Upper lobe of right lung (tissue), 1 donor: Measurements from ENCODE around the gene CEPT1. TPM values are rescaled to one million over a fixed set of nuclear protein-coding genes. Genes with fewer than 3 reads are reported as not detected.

Source experiments
- ATAC-seq: fragments of 200-7000 bp; cut with Tn5 transposase; one replicate; pipeline ENCODE4 v1.9.1; 2020; ENCODE audit warnings: mild to moderate bottlenecking, moderate library complexity
- DNase-seq: peaks from one replicate; pipeline ENCODE4 v3.0.0-alpha.2; 2020
- H3K27ac ChIP-seq: fragments of 200-600 bp; one replicate; pipeline ENCODE4 v1.8.0; 2022
- H3K27me3 ChIP-seq: fragments of 200-600 bp; one replicate; pipeline ENCODE4 v1.8.0; 2022; ENCODE audit warnings: mild to moderate bottlenecking
- H3K36me3 ChIP-seq: fragments of 200-600 bp; one replicate; pipeline ENCODE4 v1.8.0; 2022
- H3K4me1 ChIP-seq: fragments of 200-600 bp; one replicate; pipeline ENCODE4 v1.8.0; 2022
- H3K4me3 ChIP-seq: fragments of 200-600 bp; one replicate; pipeline ENCODE4 v1.8.0; 2022; ENCODE audit warnings: mild to moderate bottlenecking
- H3K9me3 ChIP-seq: fragments of 200-600 bp; one replicate; pipeline ENCODE4 v1.8.0; 2022
- intact Hi-C: fragments of 100-400 bp; cut with DNase I; formaldehyde crosslinking; loops from one replicate; pipeline ENCODE4 v1.11.0; 2022
- total RNA-seq: library from RNA; stranded (reverse); fragmentation: NEBNext Ultra II Directional; extraction: Animal tissue kit (Norgen Biotek cat#: 25700); gene quantifications from one replicate; pipeline ENCODE4 v1.2.1, GENCODE V29; 2021
- TF ChIP-seq, protein P1 (sequence below): fragments of 200-600 bp; IDR thresholded peaks from one replicate; pipeline ENCODE4 v1.8.0; 2022; ENCODE audit warnings: antibody characterized with exemption
- donor health status: DM: no; HTN: yes; CAD: no; lungs with severe emphysema.

The CEPT1 gene
- total RNA-seq, 1 donor from 2014 or later = 57.6 TPM

DNA sequence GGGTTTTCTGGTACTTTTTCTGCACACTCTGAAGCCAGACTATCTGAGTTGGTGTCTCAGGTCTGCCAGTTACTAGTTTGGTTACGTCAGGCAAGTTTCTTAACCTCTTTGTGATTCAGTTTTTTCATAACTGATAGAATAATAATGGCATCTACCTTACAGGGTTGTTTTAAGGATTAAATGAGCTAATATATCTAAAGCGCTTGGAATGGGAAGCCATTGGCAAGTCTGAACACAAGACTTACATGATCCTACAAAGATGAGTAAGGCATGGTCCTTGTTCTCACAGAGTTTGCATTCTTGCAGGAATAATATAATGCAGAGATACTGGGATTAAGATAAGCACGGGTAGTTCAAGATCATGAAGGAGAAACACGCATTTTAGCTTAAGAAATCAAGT is 69.6 kb downstream of the CEPT1 start:
- TF ChIP-seq, protein P1, sequence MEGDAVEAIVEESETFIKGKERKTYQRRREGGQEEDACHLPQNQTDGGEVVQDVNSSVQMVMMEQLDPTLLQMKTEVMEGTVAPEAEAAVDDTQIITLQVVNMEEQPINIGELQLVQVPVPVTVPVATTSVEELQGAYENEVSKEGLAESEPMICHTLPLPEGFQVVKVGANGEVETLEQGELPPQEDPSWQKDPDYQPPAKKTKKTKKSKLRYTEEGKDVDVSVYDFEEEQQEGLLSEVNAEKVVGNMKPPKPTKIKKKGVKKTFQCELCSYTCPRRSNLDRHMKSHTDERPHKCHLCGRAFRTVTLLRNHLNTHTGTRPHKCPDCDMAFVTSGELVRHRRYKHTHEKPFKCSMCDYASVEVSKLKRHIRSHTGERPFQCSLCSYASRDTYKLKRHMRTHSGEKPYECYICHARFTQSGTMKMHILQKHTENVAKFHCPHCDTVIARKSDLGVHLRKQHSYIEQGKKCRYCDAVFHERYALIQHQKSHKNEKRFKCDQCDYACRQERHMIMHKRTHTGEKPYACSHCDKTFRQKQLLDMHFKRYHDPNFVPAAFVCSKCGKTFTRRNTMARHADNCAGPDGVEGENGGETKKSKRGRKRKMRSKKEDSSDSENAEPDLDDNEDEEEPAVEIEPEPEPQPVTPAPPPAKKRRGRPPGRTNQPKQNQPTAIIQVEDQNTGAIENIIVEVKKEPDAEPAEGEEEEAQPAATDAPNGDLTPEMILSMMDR = no peak
- DNase-seq (no peak), ATAC-seq (no peak)
- intact Hi-C loops = no loop called here
- H3K4me1 ChIP-seq = peaks cover 16% of the 10 kb centered on the region
- no peaks in the 10 kb centered on the region for H3K36me3 ChIP-seq
- H3K9me3 ChIP-seq = no peaks in the 10 kb centered on the region
- no peaks in the 10 kb centered on the region for H3K27me3 ChIP-seq
- no peak overlapping the region for H3K4me3 ChIP-seq
- no peak overlapping the region for H3K27ac ChIP-seq

DNA sequence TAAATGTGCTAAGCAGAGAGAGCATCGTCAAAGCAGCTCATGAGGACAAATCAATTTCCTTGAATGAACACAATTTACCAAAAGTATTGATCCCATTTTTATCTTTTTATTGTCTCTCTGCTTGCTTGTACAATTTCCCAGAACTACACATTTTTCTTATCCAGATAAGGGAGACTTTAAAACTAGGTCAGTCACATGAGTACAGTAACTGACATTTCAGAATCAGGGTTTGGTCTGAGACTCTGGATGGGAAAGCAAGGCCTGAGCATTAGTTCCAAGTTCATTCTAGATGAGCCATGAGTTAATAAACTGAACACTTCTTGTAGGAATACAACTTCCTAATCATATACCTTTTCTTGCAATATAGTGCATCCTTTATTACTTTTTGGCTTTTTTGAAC is 71.9 kb downstream of the CEPT1 start:
- Histone ChIP-seq H3K9me3 (no peaks in the 10 kb centered on the region), H3K4me3 (no peak overlapping the region), H3K27ac (no peak overlapping the region), H3K4me1 (peaks cover 19% of the 10 kb centered on the region), H3K36me3 (no peaks in the 10 kb centered on the region), H3K27me3 (no peaks in the 10 kb centered on the region)
- ATAC-seq = no peak
- TF ChIP-seq, protein P1 = no peak
- no peak for DNase-seq
- intact Hi-C loops = no loop called here

DNA sequence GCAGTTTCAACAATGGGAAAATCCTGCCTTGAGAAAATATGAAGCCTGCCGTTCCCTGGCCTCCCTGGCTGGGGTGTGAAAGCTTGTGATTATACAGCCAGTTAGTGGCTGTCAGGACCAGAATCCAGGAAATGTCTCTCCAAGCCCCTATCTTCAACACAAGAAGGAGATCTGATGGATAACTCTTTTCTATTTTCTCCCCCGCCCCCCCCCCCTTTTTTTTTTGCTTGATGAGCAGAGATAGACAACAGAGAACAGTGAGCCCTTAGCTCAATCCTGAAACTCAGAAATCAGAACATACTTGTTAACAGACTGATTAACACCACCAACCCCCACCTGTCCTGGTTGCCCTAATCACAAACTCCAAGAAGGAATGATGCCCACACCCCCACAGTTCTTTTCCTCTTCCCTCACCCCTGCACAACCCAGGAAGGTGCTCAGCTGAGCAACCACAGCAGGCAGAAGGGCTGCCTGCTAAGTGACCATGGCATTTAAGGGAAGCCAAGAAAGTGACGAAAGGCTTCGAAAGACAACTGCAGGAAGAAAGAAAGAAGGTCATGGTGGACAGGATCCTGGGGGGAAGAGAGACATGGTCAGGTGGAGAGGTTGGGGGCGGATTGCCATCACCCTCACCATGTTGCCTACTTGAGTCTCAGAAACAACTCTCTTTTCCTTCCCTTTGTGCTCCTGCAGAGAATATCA is 72.8 kb downstream of the CEPT1 start:
- ATAC-seq = peak; percentile 62

DNA sequence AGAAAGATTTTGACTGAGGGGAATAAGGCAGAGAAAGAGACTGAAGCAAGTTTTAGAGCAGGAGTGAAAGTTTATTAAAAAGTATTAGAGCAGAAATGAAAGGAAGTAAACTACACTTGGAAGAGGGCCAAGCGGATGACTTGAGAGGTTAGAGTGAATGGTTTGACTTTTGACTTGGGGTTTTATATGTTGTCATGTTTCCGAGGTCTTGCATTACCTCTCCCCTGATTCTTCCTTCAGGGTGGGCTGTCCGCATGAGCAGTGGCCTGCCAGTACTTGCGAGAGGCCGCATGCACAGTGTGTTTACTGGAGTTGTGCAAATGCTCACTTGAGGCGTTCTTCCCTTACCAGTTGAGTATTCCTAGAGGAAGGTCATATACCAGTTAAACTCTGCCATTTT is 73.4 kb downstream of the CEPT1 start:
- intact Hi-C loops = no loop called here
- DNase-seq = no peak

More for the DNA sequence above, 72.8 kb downstream of the CEPT1 start:
- TF ChIP-seq, protein P1 = no peak
- intact Hi-C loops = no loop called here
- Histone ChIP-seq H3K9me3 (no peaks in the 10 kb centered on the region), H3K36me3 (no peaks in the 10 kb centered on the region), H3K4me1 (peaks cover 19% of the 10 kb centered on the region), H3K4me3 (no peak overlapping the region), H3K27me3 (no peaks in the 10 kb centered on the region), H3K27ac (no peak overlapping the region)
- no peak for DNase-seq

DNA sequence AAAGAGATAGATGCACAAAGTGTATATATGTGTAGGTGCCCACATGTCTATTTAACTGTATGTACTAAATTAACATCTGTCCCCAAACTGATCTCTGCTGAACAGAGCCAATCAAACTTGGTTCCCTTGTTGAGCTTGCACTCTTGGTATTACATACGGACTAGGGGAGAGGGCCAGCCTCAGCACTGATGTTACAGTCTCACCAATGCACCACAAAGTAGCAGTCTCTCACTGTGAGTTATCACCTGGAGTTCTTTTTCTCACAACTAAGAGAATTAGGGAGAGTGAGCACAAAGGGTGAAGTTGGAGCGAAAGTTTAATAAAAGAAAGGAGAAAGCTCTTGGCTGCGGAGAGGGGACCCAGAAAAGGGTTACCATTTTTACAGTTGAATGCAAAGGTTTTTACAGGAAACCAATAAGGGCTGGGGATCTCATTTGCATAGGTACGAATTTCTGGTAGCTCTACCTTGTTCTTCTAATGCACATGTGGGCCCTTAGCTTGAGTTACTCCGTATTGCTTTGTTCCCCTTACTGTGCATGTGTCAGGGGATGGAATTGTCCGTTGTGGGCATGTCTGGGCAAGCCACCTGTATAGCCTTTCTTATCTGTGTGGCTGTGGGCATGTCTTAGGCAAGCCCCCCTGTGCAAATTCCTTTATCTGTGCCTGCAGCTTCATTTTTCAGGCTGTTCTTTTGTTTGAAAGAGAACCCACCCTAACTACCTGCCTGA is 74.2 kb downstream of the CEPT1 start:
- H3K27me3 ChIP-seq = no peaks in the 10 kb centered on the region
- no peaks in the 10 kb centered on the region for H3K36me3 ChIP-seq
- H3K4me1 ChIP-seq = peaks cover 22% of the 10 kb centered on the region
- no peak overlapping the region for H3K27ac ChIP-seq
- no peaks in the 10 kb centered on the region for H3K9me3 ChIP-seq
- intact Hi-C loops = no loop called here
- H3K4me3 ChIP-seq = no peak overlapping the region
- ATAC-seq (no peak), DNase-seq (no peak)
- TF ChIP-seq, protein P1 = no peak

More for the DNA sequence above, 73.4 kb downstream of the CEPT1 start:
- H3K27ac ChIP-seq = no peak overlapping the region
- no peaks in the 10 kb centered on the region for H3K27me3 ChIP-seq
- TF ChIP-seq, protein P1 = no peak
- no peak overlapping the region for H3K4me3 ChIP-seq
- no peaks in the 10 kb centered on the region for H3K9me3 ChIP-seq
- peaks cover 19% of the 10 kb centered on the region for H3K4me1 ChIP-seq
- no peaks in the 10 kb centered on the region for H3K36me3 ChIP-seq
- peak; percentile 69 for ATAC-seq
